GM21529 (cell line): Measurements from ENCODE around the gene SCLT1.
"Not testable (repeated sequence)": the region's sequence is repeated elsewhere in the genome, so short reads cannot be mapped to it uniquely, and the experiment has no call there.

Experiments
- ATAC-seq: cut with Tn5 transposase; IDR thresholded peaks from one replicate; pipeline ENCODE4 v1.9.1; 2021; ENCODE audit not compliant: unreplicated experiment

The SCLT1 gene

DNA sequence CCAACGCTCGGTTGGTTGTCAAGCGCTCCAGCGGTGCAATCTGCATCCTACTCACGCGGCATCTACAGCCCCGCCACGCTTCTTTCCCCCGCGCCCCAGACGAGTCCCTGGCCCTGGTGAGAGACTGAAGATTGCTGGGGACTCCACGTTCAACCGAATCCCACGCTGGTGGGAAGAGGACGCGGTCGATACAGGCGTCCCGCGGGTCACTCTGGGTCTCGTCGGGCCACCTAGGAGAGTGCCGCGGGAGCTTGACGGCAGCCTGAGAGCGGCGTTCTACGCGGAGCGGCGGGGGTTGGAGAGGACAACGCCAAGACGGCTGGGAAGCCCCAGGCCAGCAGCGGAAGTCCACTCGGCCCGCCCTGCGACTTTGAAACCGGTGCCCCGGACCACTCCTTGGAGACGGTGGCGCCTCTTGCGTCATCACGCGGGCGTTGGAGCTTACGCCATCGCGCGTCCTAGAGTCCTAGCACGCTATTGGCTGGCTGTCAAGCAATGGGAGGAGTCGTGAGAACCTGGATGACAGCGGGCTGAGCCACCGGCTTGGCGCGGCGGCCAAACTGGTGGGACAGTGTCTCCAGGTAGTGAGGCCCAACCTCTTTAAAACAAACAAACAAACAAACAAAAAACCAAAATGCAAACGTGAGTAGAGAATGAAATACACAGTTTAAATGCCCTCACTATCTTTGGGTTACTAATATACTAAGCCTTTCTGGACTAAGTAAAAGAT, at the start of gene SCLT1:
TSS of gene SCLT1 (minus strand) at position 349 of the 730 bp plus-strand sequence. CDS start 436 bp downstream, outside the sequence.
- peak; percentile 90 for ATAC-seq

DNA sequence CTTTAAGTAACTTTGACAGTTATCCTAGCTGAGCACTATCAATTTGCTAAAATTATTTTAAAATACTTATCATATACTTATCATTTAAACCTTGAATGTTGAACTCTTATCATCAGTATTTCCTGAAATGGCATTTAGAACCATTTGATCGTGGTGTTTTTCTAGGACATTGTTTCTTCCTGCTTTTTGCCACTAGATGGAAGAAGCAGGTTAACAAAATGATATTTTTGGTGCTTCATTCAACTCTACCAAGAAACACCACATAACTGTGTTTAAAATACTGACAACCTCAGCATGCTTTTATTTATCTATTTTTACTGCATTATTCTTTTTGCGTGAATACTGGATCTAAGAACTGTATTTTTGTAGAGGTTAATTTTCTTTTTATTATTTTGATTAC, 47.2 kb upstream of the SCLT1 start:
- ATAC-seq = no peak

DNA sequence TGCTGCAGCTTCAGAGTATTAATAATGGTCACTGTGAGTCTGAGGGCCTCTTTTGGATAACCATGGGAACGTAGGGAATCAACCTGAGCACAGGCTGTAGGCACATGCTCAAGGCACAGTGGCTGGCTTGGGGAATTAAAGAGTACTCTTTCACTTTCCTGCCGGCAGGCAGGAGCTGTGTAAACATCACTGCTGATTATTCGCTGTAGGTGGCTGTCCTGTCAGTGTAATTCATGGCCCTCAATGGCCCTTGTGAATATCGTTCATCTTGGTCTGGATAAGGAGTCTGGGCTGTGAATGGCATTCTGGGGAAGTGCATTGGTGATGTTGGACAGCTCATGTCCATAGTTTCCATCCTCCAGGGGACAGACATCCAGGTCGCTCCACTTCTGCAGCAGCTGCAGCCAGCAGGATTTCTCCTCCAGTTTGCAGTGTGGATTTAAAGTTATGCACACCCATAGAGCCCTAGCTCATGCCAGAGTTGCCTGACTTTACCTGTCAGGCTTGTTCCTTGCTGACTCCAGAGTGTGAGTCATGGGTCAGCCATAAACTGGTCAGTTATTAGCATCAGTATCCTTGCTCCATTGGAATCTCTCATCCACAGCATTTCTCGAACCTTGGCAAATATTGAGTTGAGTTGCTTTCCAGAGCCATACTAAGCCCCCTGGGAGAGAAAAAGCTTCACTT, 45.6 kb upstream of the SCLT1 start:
- no peak for ATAC-seq

DNA sequence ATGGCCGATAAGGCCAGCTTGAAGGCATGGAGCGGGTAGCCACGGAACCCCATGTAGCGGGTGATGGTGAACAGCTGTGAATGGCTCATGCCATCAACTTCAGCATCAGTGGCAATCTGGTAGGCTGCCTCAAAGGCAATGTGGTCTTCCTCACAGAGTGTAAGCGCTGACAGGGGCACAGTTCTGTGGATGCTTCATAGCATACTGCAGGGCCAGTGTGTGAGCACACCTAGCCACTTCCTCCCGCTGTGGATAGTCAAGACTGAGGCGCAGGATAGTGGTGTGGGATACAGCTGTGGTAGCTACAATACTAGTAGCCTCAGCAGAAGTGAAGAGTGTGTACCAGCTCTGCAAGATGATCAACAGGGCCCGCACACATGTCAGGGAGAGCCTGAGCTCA, 43.1 kb upstream of the SCLT1 start:
- no peak for ATAC-seq

DNA sequence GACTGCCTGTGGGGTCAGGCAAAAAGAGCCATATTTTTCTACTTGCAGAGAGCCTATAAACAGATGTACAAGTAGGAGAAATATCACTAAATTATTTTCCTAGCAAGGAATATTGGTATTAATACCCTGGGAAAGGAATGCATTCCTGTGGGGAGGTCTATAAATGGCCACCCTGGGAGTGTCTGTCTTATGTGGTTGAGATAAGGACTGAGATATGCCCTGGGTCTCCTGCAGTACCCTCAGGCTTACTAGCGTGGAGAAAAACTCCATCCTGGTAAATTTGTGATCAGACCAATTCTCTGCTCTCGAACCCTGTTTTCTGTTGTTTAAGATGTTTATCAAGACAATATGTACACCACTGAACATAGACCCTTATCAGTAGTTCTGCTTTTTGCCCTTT, 38.0 kb upstream of the SCLT1 start:
- no peak for ATAC-seq

DNA sequence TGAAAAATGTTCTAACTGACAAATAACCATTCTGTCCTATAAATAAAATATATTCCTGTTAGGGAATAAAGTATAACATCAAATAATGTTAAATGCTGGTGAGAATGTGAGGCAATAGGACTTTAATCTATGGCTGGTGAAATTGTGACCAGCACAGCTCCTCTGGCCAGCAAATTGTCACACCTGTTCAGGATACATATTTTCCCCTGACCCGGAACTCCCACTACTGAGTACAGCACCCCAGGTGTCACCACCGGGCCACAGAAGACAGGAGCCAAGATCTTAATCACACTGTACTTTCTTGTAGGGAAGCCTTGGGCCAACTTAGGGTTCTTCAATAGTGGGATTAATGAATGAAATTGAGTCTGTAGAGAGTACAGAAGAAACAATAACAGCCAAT, 35.8 kb upstream of the SCLT1 start:
- no peak for ATAC-seq

- ATAC-seq = not testable (repeated sequence)
Observed at GRCh38 chr4:129126614-129127013, 33.3 kb upstream of the SCLT1 start.

DNA sequence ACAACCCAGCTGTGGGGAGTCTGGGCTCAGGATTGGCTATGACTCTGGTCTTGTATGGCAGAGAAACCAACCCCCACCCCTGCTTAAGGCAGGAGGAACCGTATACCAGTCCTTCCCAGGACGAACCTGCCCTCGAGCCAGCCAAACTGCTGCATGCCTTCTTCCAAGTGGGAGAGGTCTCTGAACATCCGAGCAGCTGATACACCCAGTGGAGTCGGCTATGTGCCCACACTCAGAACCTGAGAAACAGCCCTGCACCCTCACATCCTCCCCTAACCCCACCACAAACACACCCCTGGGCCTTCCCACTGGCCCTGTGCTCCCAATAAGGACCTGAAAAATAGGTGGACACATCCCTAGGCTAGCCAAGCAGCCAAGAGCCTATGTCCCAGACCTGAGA, 24.4 kb upstream of the SCLT1 start:
- no peak for ATAC-seq

DNA sequence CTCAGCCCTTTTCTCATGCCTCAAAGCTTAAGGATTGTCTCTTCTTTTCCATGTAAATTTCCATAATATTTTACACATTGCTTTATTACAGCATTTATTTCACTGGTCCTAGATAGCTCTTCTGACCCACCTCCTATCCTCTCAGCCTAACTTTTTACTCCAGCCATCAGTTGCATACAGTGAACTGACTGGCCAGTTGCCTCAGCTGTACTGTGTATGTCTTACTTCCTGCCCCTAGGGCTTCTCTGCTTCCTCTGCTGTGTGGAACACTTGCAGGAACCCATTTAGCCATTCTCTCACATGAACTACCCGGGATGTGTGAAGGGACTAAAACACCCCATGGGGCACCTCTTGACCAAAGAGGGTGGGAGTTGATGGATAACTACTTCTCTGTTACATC, 20.6 kb upstream of the SCLT1 start:
- no peak for ATAC-seq

DNA sequence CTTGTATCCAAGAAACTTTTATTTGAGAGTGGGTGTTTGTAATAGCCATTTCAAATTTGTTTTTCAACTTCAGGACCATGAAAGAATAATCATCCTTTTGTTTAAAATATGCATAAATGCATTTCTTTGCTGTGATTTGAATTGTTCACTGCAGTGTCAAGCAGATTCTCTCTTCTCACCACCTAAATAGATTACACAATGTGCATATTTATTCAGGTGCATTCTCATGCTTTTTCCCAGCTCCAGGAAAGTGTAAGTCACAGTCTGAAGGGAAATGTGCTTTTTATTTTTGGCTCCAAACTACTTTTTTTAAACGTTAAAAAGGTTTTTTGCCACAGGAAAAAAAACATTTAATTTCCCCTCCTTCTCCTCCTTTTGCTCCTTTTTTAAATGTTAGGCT, 20.1 kb upstream of the SCLT1 start:
- no peak for ATAC-seq

GRCh38 chr4:129111919-129112318, 18.6 kb upstream of the SCLT1 start:
- no peak for ATAC-seq

GRCh38 chr4:129110931-129111330, 17.6 kb upstream of the SCLT1 start:
- no peak for ATAC-seq

DNA sequence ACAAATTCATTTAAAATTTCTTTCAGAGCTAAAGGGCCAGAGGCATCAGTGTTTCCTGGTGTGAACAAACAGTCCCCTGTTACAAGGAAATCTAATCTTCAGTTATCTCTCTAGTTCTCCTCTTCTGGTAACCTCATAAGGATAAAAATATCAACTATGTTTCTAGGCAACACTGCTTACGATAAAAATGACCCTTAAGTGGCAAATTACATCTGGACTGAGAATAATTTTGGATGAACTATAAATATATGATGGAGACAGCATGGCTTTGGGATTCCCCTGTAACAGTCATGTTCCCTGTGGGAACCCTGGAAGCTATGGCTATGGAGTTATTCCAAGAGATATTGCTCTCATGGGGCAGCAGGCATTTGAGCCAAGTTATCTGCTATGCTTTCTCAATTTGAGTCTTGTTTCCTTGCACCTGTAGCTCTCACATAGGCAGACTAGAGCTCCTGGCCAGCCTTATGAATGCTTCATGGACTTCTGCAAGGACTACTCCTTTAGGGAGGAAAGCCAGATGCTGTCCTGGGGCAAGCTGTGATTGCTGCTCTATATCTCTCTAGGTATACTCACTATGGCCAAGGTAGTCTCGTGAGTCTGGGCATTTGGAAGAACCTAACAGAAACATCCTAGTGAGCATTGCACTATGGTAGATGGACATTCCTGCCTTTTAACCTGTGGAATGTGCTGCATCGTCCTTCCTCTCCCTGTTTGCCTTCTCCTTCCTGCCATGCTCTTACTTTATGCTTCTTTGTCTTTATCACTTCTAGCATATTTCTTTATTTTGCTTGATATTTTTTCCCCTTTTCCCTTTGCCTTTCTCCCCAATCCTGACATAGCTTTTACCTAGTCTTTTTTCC, 16.9 kb upstream of the SCLT1 start:
- no peak for ATAC-seq

DNA sequence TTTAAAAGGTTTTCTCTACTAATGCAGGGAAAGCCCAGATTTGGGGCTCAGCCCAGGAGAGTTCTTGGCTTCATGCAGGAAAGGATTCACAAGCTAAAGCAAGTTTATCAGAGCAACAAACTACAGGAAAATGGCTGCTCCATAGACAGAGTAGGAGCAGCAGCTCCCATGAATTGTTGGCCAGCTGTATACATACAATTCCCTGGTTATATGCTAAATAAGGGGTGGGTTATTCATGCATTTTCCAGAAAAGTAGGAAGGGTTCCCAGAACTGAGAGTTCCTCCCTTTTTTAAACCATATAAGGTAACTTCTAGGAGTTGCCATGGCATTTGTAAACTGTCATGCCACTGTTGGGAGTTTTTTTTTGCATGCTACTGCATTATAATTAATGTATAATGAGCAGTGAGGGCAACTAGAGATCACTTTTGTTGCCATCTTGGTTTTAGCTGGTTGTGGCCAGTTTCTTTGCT, 5.2 kb upstream of the SCLT1 start:
- ATAC-seq = no peak

GRCh38 chr4:129095811-129096454, 2.6 kb upstream of the SCLT1 start, which contains the start of gene C4orf33:
TSS of gene C4orf33 (plus strand) at chr4:129096152. CDS start at chr4:129102611, 6,459 bp downstream.
- peak; percentile 44 for ATAC-seq

- no peak for ATAC-seq
Observed at GRCh38 chr4:129094347-129094746, 1.0 kb upstream of the SCLT1 start.

- ATAC-seq = no peak
Observed at GRCh38 chr4:129092631-129093190, 628 bp downstream of the SCLT1 start.

- no peak for ATAC-seq
Observed at GRCh38 chr4:129087516-129087915, 5.8 kb downstream of the SCLT1 start.

DNA sequence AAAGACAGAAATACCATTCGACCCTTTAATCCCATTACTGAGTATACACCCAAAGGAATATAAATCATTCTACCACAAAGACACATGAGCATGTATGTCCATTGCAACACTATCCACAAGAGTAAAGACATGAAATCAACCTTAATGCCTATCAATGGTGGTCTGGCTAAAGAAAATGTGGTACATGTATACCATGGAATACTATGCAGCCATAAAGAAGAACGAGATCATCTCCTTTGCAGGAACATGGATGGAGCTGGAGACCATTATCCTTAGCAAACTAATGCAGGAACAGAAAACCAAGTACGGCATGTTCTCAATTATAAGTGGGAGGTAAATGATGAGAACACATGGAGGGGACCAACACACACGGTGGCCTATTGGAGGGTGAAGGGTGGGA, 7.9 kb downstream of the SCLT1 start:
- no peak for ATAC-seq

DNA sequence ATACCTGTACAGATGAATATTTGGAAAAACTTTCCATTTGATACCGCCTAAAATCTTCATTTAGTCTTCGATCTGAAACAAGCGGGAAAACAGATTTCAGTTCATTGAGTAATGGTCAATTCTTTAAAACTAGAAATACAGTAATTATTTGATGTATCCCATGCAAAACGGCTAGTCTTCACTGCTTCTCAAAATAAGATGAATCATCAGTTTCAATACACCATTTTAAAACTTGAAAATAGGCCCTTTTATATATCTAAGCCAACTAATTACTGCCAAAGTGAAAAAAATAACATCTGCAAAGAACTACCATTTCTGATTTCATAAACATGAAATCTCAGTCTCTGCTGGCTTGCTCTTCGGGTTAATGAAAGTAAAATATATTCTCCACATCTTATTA, 11.0 kb downstream of the SCLT1 start:
- no peak for ATAC-seq

- ATAC-seq = no peak
Observed at GRCh38 chr4:129080129-129080528, 13.2 kb downstream of the SCLT1 start.
